ENCODE measurements around the gene ATP7A.
"Not testable (repeated sequence)": the region's sequence is repeated elsewhere in the genome, so short reads cannot be mapped to it uniquely, and the experiment has no call there.

ATP7A gene
- total RNA-seq: 33.1 to 55.7 reads per million in 2 donors

- peak; percentile 77 for DNase-seq
These were observed at the start of gene ATP7A for GRCh38 chrX:77910108-77910840. ATP7A (plus strand) TSS chrX:77910693; CDS start chrX:77971642, 60,949 bp downstream.

- DNase-seq: no peak
These were observed 35.1 kb upstream of the ATP7A start for GRCh38 chrX:77875372-77875771.

- DNase-seq: not testable (repeated sequence)
These were observed 29.1 kb upstream of the ATP7A start for GRCh38 chrX:77881418-77881817.

GRCh38 chrX:77892887-77893286, 17.6 kb upstream of the ATP7A start:
- DNase-seq: no peak

- DNase-seq: no peak
These were observed 16.8 kb upstream of the ATP7A start for GRCh38 chrX:77893713-77894112.

- peak; percentile 76 for DNase-seq
These were observed 15.3 kb upstream of the ATP7A start, which contains the start of gene MAGT1 for GRCh38 chrX:77894921-77895886. MAGT1 (minus strand) TSS chrX:77895435; CDS start chrX:77895410, 25 bp downstream.

- peak; percentile 38 for DNase-seq
These were observed 11.2 kb upstream of the ATP7A start, which contains the start of gene COX7B for GRCh38 chrX:77899081-77899828. COX7B (plus strand) TSS chrX:77899468; CDS start chrX:77899554, 86 bp downstream.

GRCh38 chrX:77900688-77901087, 9.8 kb upstream of the ATP7A start:
- DNase-seq: no peak

- no peak for DNase-seq
These were observed 9.0 kb upstream of the ATP7A start for GRCh38 chrX:77901506-77901905.

- DNase-seq: no peak
These were observed 6.9 kb downstream of the ATP7A start for GRCh38 chrX:77917294-77917933.

GRCh38 chrX:77918568-77918967, 8.1 kb downstream of the ATP7A start:
- no peak for DNase-seq

GRCh38 chrX:77919370-77919769, 8.9 kb downstream of the ATP7A start:
- not testable (repeated sequence) for DNase-seq

- DNase-seq: no peak
These were observed 12.3 kb downstream of the ATP7A start for GRCh38 chrX:77922787-77923186.

GRCh38 chrX:77924320-77924859, 13.9 kb downstream of the ATP7A start:
- no peak for DNase-seq

- no peak for DNase-seq
These were observed 15.3 kb downstream of the ATP7A start for GRCh38 chrX:77925764-77926163.

- DNase-seq: no peak
These were observed 20.1 kb downstream of the ATP7A start for GRCh38 chrX:77930581-77930980.

GRCh38 chrX:77935886-77936285, 25.4 kb downstream of the ATP7A start:
- no peak for DNase-seq

GRCh38 chrX:77936299-77936698, 25.8 kb downstream of the ATP7A start:
- no peak for DNase-seq

GRCh38 chrX:77937291-77937690, 26.8 kb downstream of the ATP7A start:
- DNase-seq: no peak

- DNase-seq: no peak
These were observed 27.7 kb downstream of the ATP7A start for GRCh38 chrX:77938083-77938680.

- DNase-seq: not testable (repeated sequence)
These were observed 34.5 kb downstream of the ATP7A start for GRCh38 chrX:77945031-77945430.

Measured in T-helper 9 cell (primary cell).